ENCODE results near the gene CCDC180. TPM values are rescaled to one million over a fixed set of nuclear protein-coding genes. Genes with fewer than 3 reads are reported as not detected.
"Not testable (repeated sequence)": the region's sequence is repeated elsewhere in the genome, so short reads cannot be mapped to it uniquely, and the experiment has no call there.

CCDC180 gene
- polyA plus RNA-seq, 3 donors, result 9.8 to 12.8 (median 11.2) TPM

GRCh38 chr9:97310023-97310422 lies 2.6 kb downstream of the CCDC180 start:
- no peak for DNase-seq (ENCODE audit: low read depth in 3 of 3, low spot score in 2 of 3)

- DNase-seq (ENCODE audit: low read depth in 3 of 3, low spot score in 2 of 3), result no peak
Observed at GRCh38 chr9:97310896-97311295, 3.4 kb downstream of the CCDC180 start.

GRCh38 chr9:97311798-97312500 lies 4.5 kb downstream of the CCDC180 start:
- no peak for DNase-seq (ENCODE audit: low read depth in 3 of 3, low spot score in 2 of 3)

GRCh38 chr9:97312556-97312955 lies 5.1 kb downstream of the CCDC180 start:
- no peak for DNase-seq (ENCODE audit: low read depth in 3 of 3, low spot score in 2 of 3)

GRCh38 chr9:97313243-97313642 lies 5.8 kb downstream of the CCDC180 start:
- no peak for DNase-seq (ENCODE audit: low read depth in 3 of 3, low spot score in 2 of 3)

- DNase-seq (ENCODE audit: low read depth in 3 of 3, low spot score in 2 of 3), result no peak
Observed at GRCh38 chr9:97313746-97314145, 6.3 kb downstream of the CCDC180 start.

- no peak for DNase-seq (ENCODE audit: low read depth in 3 of 3, low spot score in 2 of 3)
Observed at GRCh38 chr9:97314503-97314902, 7.0 kb downstream of the CCDC180 start.

GRCh38 chr9:97315550-97315949 lies 8.1 kb downstream of the CCDC180 start:
- no peak for DNase-seq (ENCODE audit: low read depth in 3 of 3, low spot score in 2 of 3)

GRCh38 chr9:97316904-97317303 lies 9.4 kb downstream of the CCDC180 start:
- DNase-seq (ENCODE audit: low read depth in 3 of 3, low spot score in 2 of 3), result no peak

- DNase-seq (ENCODE audit: low read depth in 3 of 3, low spot score in 2 of 3), result no peak
Observed at GRCh38 chr9:97318433-97318832, 11.0 kb downstream of the CCDC180 start.

- no peak for DNase-seq (ENCODE audit: low read depth in 3 of 3, low spot score in 2 of 3)
Observed at GRCh38 chr9:97319395-97319794, 11.9 kb downstream of the CCDC180 start.

GRCh38 chr9:97320080-97320642 lies 12.7 kb downstream of the CCDC180 start:
- DNase-seq (ENCODE audit: low read depth in 3 of 3, low spot score in 2 of 3), result no peak

GRCh38 chr9:97321251-97321650 lies 13.8 kb downstream of the CCDC180 start:
- DNase-seq (ENCODE audit: low read depth in 3 of 3, low spot score in 2 of 3), result no peak

- DNase-seq (ENCODE audit: low read depth in 3 of 3, low spot score in 2 of 3), result peak in 1 of 3 donors; percentile 1
Observed at GRCh38 chr9:97321691-97322090, 14.2 kb downstream of the CCDC180 start.

GRCh38 chr9:97322105-97322504 lies 14.6 kb downstream of the CCDC180 start:
- no peak for DNase-seq (ENCODE audit: low read depth in 3 of 3, low spot score in 2 of 3)

GRCh38 chr9:97324954-97325353 lies 17.5 kb downstream of the CCDC180 start:
- DNase-seq (ENCODE audit: low read depth in 3 of 3, low spot score in 2 of 3), result no peak

GRCh38 chr9:97327562-97327961 lies 20.1 kb downstream of the CCDC180 start:
- DNase-seq (ENCODE audit: low read depth in 3 of 3, low spot score in 2 of 3), result no peak

- no peak for DNase-seq (ENCODE audit: low read depth in 3 of 3, low spot score in 2 of 3)
Observed at GRCh38 chr9:97332993-97333392, 25.5 kb downstream of the CCDC180 start.

GRCh38 chr9:97335622-97336021 lies 28.2 kb downstream of the CCDC180 start:
- not testable (repeated sequence) for DNase-seq (ENCODE audit: low read depth in 3 of 3, low spot score in 2 of 3)

GRCh38 chr9:97348871-97349270 lies 41.4 kb downstream of the CCDC180 start:
- DNase-seq (ENCODE audit: low read depth in 3 of 3, low spot score in 2 of 3), result no peak

GRCh38 chr9:97349400-97349799 lies 41.9 kb downstream of the CCDC180 start:
- DNase-seq (ENCODE audit: low read depth in 3 of 3, low spot score in 2 of 3), result no peak

GRCh38 chr9:97354637-97355036 lies 47.2 kb downstream of the CCDC180 start:
- DNase-seq (ENCODE audit: low read depth in 3 of 3, low spot score in 2 of 3), result no peak

- DNase-seq (ENCODE audit: low read depth in 3 of 3, low spot score in 2 of 3), result no peak
Observed at GRCh38 chr9:97357056-97357455, 49.6 kb downstream of the CCDC180 start.

Measured in right renal cortex interstitium (tissue), 3 donors.